HG02571 (cell line): ENCODE measurements around the gene PRDM16.
"Not testable (repeated sequence)": the region's sequence is repeated elsewhere in the genome, so short reads cannot be mapped to it uniquely, and the experiment has no call there.

Experiments used
- ATAC-seq: cut with Tn5 transposase; IDR thresholded peaks from one replicate; pipeline ENCODE4 v1.9.1; 2021; ENCODE audit warnings: mild to moderate bottlenecking, moderate library complexity; ENCODE audit not compliant: unreplicated experiment

PRDM16 gene

DNA sequence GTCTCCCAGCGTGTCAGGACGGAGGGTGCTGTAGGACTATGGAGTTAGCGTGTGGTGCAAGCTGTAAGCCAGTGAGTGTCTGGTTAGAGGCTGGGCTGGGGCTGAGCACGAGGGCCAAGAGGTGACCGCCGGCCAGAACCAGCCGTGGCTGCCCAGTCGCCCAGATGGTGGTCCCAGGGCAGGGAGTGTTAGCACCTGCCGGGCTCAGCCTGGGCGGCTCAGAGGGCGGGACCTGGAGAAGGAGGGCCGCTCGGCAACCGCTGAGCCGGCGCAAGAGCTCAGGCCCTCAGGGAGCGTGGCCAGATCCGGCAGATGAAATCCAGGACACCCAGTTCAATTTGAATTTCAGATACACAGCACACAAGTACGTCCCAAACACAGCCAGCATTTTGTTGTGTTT is 87.9 kb downstream of the PRDM16 start:
- no peak for ATAC-seq

DNA sequence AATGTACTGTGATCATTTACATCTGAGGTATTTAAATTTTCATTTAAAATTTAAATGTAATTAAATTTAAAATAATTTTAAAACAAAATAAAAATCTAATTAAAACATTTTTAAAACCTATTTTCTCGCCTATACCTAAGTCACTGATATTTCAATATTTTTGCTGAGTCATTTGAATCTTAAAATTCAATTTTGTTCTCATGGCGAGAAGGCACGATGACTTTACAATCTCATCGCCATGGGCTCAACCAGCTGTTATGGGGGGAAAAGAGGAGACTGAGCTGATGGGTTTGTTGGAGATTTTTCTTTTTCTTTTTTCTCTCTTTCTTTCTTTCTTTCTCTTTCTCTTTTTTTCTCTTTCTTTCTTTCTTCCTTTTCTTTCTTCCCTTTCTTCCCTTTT is 89.3 kb downstream of the PRDM16 start:
- no peak for ATAC-seq

DNA sequence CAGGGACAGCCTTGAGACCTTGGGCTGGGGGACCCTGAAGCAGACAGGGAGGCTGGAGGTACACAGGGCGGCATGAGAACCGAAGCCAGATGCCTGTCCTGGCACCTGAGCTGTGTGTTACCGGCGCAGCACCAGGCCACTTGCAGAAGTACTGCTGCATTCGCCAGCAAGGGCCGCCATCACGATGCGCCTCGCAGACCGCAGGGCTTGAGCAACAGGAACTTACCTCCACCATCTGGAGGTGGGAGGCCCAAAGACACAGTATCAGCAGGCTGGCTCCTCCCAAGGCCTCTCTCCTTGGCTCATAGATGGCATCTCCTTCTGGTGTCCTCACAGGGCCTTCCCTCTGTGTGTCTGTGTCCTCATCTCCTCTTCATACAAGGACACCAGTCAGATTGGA is 90.1 kb downstream of the PRDM16 start:
- no peak for ATAC-seq

DNA sequence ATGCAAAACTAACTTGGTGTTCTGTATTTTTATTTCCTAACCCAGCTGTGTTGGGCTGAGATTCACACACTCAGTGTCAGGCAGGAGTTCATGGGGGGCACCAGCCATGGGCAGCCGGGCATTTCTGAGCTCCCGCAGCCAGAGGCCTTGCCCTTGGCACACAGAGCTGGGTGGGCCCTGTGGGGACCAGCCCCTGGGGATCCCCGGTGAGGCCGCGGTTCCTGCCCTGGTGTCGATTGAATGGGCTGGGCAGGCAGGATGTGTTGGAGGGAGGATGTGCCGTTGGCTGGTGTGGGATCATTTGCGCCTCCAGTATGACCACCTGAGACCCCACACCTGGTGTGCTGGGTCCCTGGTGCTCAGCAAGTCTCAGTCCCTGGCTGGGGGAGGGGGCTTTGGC is 91.0 kb downstream of the PRDM16 start:
- ATAC-seq: no peak

DNA sequence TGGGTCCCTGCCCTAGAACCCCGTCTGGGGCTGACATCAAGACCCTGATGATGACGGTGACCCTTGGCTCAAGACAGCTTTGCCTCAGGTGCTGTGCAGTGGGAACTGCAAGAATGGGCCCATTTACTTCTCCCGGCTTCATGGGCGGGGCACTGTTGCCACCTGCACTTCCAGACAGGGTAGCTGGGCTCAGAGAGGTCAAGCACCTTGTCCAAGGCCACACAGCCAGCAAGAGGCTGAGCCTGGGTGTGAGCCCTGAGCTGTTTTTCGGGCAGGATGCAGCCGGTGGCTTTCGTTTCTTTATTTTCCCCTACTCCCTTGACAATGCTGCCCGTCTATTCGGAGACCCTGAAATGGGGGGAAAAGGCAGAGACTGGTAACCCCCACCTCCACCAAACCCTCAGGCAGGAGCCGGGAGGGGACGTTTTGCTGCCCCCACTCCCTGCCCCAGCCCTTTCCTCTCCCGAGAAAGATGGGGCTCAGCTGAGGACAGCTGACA is 91.7 kb downstream of the PRDM16 start:
- no peak for ATAC-seq

DNA sequence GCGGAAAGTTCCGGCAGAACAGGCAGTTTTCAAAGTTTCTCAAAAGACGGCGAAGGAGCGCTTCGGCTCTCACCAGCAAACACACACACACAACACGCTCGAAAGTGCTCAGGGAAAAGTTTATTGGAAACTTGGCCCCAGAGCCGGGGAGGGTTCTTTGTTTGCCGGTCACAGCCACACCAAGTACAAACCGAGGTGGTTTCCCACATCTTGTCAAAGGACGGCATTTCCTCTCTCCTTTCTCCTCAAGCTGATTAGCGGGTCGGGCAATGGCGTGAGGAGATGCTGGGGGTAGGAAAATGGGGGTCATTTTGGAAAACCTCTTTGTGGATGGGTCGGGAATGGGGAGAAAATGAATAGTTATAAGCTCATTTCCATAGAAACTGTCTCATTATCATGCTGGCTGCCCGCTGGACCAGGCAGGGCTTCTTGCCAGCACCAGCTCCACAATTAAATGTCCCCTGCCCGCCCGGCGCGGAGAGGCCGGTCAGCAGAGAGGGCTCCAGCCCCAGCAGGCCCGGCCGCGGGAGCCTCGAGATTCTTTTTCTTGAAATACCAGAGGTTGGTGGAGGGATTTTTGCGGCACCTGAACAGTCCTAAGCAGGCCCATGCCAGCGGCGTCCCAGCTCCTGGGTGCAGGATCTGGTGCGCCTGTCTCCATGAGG is 92.3 kb downstream of the PRDM16 start:
- ATAC-seq: no peak

DNA sequence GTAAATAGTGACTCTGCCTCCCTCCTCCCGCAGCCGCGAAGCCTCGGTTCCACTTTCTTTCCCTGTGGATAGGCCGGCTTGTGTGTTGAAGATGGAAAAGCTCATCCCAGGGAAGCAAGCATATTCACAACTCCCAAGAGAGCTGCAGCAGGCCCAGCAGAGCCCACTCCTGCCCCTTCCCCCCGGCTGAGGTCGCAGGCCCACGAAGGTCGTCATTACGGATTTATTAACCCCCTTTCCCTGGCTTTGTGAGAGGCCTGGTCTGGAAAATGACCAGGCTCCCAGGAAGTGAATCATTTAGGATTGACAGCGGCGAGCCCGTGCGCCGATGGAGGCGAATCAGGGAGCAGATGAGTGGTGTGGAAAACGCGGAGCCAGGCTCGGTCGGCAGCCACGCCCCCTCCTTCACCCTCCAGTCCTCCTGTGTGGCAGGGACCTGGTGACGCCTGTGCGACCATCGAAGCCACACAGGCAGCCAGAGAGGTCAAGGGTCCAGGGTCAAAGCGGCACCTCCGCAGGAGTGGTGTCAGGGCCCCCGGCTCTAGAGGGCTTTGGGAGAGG is 93.4 kb downstream of the PRDM16 start:
- no peak for ATAC-seq

DNA sequence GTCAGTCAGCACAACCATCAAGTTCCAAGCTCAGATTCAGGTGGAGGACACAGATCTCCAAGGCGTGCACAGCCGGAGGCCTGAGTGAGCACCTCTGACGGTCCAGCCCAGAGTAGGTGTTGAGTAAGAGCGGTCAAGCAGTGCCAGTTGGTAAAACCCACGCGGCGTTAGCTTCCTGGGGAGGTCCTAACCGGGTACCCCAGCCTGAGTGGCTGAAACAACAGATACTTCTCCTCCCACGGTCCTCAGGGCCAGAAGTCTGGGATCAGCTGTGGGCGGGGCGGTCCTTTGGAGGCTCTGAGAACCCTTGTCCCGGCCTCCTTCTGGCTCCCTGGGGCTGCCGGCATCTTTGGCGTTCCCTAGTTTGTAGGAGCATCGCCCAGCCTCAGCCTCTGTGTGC is 94.4 kb downstream of the PRDM16 start:
- no peak for ATAC-seq

DNA sequence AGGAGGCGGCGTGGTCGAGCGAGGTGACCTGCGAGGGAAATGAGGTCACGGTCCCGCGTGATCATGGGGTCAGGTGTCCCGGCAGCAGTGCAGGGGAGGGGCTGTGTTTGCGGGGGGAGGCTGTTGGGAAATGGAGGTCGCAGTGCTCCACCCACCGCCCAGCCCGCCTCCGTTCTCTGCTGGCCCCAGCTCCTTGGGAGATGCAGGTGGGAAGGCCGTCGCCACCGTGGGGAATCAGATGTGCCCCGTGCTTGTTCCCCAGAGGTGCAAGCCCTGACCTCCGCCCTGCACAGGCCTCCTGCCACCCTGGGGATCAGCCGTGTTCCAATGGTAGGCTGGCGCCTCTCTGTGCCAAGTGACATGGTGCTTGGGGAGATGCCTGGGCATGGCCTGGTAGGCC is 95.7 kb downstream of the PRDM16 start:
- no peak for ATAC-seq

DNA sequence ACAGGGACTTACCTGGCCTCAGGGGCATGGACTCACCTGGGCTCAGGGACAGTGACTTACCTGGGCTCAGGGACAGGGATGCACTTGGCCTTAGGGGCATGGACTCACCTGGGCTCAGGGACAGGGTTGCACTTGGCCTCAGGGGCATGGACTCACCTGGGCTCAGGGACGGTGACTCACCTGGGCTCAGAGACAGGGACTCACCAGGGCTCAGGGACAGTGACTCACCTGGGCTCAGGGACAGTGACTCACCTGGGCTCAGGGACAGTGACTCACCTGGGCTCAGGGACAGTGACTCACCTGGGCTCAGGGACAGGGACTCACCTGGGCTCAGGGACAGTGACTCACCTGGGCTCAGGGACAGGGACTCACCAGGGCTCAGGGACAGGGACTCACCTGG is 96.2 kb downstream of the PRDM16 start:
- not testable (repeated sequence) for ATAC-seq

DNA sequence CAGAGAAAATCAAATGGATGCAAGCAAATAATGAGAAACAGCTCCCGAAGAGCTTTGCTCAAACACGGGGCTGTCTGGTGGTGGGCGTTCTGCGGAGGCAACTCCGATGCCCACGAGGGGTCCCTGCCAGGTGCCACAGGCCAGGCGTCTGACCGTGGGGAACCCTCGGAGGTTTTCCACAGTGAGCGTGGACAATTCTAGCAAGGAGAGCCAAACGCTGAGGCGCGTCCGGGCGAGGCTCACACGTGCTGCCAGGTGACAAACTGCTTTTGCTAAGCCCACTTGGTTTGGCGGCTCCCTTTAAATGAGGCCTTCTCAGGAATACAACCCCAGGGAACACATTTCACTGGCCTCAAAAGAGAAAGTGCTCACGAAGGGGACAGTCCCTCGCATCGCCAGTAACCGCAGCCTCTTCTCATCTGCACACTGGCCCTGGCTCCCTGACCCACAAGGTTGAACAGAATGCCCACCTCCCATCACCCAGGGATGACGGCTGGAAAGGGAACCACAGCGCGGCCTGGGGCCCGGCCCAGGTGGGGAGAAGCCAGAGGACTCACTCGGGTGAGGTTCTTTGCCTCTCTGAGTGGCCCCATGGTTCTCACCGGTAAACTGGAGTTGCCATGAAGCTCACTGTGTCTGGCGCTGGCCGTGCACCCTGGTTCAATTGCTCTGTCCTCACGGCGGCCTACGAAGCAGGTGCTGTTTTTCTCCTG is 97.4 kb downstream of the PRDM16 start:
- no peak for ATAC-seq

DNA sequence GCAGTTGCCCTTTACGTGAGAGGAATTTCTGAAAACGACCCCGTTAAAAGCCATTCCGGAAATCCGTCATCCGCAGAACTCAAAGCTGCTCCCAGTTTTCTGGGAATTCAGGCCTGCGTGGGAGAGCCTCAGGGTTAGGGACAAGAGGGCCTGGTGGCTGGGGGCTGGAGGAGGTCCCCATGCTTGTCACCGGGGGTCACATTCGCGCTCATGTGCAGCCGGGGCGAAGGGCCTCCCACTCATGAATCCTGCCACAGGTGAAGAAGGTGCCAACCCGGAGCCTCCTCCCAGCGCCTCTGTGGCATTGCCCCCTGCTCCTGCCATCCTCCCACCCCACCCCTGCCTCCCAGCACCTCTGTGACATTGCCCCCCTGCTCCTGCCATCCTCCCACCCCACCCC is 98.3 kb downstream of the PRDM16 start:
- ATAC-seq: no peak

DNA sequence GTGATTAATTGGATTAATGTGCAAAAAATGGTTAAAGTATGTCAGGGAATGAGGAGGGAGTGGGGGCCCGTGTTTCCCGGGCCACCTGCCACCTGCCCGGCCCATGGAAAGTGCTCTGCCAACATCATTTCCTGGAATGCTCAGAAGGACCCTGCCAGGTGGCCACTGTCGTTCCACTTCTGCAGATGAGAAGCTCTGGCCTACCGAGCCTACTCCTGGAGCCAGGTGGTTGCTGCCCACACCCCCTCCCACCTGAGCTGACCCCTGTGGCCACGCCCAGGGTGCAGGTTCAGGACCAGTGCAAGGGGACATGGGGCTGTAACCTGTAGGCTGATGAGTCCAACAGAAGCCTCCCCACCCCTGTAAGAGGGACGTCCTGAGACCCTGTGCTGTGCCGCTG is 99.7 kb downstream of the PRDM16 start:
- no peak for ATAC-seq

DNA sequence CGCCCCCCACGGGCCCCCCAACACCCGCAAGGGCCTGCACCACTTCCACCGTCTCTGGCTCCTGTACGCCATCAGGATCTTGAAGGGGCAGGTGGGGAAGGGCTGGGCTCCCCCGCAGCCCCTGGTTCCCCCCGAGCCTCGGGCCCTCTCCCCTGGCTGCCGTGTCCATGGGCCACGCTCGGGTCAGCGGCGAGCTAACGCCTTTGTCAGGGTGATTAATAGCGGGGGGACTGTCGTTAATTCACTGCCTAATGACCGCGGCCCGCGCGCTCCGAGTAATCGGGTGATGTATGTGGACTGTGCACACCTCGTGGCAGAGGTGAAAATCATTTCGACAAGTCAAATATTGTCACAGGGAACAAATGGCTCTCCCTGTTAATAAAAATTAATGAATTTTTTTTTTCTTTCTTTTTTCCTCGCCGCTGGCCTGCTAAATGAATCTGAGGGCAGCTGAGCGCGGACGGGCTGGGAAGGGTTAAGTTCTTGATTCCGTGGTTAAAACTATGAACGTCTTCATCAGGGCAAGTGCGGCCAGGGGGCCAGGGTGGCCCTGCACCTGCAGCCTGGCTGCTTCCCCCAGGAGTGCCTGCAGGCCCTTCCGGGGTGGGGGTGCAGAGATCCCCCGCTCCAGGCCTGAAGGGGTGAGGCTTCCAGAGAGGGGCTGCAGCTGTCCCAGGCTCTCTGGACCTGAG is 100.8 kb downstream of the PRDM16 start:
- no peak for ATAC-seq

DNA sequence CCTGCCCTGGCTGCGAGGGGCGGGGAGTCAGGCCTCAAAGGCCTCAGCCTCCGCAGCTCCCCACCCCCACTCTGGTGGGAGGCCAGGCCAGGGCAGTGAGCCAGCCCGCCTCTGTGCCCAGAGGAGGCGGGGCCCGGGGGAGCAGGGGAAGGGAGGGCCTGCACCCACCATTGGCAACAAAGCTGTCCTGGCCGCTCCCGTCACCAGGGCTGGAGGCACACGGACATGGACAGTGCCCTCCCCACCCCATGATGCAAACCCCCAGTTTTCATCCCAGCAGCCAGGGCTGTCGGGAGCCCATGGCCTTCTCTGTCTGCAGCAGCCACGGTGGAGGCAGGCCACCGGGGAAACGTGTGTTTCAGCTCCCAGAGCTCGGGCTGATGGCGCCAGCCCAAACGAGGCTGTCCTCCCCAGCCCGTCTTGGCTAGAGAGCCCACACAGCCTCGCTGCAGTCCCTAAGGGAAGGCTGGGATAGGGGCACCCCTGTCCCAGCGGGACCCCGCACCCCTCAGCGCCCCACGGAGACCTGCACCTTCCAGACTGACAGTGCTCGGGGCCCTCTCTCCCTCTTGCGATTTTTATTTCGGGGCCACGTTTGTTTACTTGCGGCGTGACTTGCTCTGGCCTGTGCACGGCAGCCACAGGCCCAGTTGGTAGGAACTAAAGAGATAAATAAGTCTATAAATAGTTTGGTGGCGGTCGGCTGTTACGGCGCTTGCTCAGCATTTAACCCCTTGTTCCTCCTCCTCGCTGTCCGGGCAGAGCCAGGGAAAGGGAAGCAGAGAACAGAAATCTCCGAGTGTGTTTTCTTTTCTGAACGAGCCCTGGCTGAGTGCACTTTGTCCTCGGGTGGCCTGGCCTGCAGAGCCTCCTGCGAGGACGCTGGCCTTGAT is 101.8 kb downstream of the PRDM16 start:
- ATAC-seq: no peak

DNA sequence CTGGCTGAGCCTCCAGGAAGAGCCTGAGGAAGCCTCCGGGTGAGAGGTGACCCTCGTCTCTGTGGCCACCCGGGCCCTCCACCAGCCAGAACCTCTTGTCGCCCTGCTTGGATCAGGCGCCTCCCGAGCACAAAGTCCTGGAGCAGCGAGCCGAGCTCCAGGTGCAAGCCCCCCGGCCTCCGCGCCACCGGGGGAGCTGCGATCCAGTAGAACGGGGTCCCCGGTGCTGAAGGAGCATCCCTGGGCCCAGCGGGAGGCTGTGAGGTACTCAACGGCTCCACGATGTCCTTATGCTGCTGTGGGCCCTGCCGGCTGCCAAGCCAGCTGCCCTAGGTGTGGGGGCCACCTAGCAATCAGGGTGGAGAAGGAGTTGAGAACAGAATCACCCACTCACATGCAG is 102.8 kb downstream of the PRDM16 start:
- no peak for ATAC-seq

DNA sequence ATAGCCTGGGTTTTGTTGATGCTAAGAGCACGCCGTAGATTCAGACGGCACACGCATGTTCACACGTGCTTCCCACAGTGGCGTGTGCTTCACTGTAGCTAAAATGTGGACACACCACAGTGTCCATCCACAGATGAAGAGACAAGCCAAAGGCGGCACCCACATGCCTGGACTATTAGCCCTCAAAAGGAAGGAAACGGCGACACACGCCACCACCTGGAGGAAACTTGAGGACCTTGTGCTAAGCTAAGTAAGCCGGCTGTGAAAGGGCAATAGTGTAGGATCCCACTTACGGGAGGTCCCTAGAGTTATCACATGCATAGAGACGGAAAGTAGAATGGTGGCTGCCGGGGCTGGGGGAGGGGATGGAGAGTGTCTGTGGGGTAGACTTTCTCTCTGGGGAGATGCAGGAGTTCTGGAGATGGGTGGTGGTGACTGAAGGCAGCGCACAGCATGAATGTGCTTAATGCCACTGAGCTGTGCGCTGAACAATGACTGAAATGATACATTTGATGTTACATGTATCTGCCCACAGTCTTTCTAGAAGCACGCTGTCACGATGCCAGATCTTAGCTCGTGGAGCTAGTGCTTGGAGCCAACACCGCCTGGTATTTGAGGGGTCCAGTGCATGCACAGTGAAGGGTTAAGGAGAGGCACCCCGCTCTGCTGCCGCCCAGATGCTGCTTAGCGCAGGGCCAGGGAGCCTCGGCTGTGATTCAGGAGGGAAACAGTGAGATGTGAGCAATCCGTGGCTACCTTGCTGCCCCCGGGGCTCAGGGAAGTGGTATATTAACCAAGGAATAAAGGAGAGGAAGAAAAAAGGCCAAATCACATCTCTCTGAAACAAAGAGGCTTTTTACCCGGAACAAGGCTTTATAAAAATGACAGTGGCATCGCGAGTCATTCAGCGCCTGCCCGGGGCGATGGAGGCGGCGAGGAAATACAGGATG is 103.7 kb downstream of the PRDM16 start:
- ATAC-seq: no peak

DNA sequence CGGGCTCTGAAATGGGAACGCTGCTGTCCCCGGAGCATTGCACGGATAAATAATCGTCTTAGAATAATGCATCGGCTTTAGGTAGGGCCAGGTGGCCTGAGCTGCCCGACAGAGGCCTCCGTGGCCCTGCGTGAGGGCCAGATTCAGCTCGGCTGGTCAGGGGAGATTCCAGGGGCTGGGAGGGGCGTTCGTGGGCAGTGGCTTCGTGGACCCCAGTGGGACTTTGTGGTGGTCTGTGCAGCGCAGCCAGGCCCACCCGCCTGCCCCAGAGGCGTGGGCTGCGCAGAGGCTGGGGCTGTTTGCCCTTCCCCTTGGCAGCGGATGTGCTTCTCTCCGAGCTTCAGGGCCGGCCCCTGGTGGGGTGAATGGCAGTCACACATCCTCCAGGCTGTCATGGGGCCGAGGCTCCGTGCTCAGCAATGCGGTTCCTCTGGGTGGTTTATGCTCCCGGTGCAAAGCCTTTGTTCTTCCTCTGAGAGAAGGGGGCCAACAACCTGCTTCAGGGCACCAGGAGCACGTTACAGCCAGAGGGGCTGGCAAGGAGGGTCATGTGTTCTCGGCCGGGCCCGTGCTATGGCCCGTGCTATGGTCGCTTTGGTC is 104.5 kb downstream of the PRDM16 start:
- no peak for ATAC-seq
